Stimulated activated CD8-positive, alpha-beta memory T cell treated with anti-CD3 and anti-CD28 coated beads, Interleukin-2, amount 100 ng/mL, for 48 hours (primary cell): ENCODE results near the gene CDK6.
"Not testable (repeated sequence)": the region's sequence is repeated elsewhere in the genome, so short reads cannot be mapped to it uniquely, and the experiment has no call there.

ENCODE experiments used
- DNase-seq, 2 donors: peaks; one replicate each; pipeline ENCODE4 v3.0.0-alpha.2; 2020; ENCODE audit warnings: low read depth in 2 of 2

CDK6 gene

DNA sequence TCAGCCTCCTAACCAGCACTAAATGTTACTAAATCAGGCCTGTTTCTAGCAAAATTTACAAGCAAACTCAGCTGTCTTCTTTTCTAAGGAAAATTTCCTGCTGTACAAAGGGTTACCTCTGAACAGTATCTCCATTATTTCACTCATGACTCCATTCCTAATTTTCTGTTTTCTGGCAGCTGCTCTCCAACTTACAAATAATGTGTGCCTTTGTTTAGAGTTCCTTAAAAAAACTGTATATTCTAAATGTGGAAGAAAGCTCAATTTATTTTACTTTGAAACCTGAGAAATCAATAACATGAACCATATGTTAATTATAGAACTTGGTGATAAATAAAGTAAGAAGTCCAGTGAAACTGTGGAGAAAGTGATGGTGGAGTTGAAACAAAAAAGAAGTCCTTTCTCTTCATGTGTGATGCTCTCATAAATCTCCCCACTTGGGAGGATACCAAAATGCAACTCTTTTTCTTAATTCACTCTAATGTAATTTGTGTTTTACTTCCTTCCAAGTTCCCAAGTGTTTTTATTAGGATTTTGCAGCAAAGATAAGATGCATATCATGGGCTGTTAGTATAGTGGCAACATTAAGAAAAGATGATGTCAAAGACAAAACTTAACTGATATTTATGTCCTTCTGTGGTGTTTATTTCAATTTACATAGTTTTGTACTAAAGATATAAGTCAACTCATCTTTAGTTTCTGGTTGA, 74.8 kb downstream of the CDK6 start:
- no peak for DNase-seq

DNA sequence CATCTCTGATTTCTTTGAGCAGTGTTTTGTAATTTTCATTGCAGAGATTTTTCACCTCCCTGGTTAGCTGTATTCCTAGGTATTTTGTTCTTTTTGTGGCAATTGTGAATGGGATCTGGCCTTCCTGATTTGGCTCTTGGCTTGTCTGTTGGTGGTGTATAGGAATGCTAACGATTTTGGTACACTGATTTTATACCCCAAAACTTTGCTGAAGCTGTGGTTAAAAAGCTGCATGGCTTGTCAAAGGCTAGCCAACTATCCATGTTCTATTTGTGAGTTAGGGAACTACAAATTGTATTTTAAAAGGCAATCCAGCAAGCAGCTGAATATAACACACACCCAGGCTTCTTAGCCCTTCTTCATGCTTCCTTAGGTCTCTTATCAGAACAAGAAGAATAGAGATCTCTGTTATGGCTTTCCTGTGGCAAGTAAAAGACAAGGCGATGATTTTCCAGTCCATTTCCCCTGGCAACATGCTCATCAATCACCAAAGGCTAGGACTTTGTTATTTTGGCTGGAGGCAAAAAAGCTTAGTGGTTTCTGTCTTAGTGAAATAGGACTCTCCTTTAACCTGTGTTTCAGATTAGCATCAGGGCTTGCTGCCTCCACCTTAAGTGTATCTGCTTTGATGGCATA, 77.5 kb downstream of the CDK6 start:
- no peak for DNase-seq

DNA sequence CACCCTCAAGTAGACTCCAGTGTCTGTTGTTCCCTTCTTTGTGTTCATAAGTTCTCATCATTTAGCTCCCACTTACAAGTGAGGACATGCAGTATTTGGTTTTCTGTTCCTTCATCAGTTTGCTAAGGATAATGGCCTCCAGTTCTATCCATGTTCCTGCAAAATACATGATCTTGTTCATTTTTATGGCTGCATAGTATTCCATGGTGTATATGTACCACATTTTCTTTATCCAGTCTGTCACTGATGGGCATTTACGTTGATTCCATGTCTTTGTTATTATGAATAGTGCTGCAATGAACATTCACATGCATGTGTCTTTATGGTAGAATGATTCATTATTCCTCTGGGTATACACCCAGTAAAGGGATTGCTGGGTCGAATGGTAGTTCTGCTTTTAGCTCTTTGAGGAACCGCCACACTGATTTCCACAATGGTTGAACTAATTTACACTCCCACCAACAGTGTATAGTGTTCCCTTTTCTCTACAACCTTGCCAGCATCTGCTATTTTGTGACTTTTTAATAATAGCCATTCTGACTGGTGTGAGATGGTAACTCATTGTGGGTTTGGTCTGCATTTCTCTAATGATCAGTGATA, 79.0 kb downstream of the CDK6 start:
- DNase-seq, result not testable (repeated sequence)

DNA sequence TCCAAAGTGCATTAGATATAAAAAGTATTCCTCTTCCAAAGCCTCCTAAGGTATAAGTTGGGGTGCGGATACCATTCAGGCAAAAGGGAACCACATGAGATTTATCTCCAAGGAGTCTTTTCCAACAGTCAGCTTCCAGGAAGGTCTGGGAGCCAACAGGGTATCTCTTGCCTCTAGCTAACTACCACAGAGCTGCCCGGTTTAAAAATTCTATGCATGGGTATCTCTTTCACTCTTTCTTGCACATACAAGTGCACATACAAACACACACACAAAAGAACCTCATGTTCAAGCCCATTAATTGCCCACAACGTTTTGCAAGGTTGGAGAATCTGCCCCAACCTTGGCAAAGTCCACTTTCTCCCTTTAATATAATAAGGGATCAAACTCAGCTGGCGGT, 80.7 kb downstream of the CDK6 start:
- DNase-seq, result no peak

DNA sequence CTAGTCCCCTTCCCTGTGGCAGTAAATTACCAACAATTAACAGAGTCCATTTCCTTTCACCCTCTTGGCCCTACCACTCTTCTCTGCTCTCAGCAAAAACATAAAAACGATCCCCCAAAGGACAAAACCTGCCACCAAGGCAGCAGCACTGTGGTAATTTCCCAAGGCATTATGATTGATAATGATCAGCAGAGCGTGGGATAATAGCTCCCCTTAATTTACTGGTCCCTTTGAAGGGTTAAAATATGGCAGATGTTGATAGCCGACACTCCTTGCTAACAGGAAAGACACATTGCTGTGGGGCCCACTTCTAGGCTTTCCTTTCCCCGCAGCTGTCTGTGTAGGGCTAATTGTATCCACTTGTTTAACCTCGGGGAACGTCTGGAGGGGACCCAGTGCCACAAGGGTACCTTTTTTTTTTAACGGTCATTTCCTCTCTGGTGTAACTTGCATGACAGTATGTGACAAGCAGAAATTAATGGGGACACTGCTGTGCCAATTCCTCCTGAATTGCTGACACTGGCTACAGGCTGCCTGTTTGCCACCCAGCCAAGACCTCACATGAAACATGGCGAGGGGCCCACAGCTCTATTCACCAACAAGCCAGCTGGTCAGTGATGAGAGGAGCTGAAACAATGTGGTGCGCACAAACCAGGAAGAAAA, 81.3 kb downstream of the CDK6 start:
- no peak for DNase-seq

DNA sequence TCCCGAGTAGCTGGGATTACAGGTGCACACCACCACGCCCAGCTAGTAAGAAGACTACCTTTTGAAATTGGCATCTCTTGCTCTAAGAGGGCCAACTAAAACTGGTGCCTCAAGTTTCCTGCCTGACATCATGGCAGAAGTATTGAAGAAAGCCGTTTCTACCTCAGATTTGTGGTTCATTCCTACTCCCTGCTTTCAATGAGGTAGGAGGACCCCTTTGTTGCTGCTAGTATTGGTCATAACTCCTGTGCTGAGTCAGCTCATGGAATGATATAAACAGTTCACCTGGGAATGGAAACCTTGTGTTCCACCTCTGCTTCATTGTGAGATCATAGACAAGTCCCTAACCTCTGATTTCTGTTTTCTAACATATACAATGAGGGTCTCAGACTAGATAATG, 82.8 kb downstream of the CDK6 start:
- DNase-seq, result no peak

DNA sequence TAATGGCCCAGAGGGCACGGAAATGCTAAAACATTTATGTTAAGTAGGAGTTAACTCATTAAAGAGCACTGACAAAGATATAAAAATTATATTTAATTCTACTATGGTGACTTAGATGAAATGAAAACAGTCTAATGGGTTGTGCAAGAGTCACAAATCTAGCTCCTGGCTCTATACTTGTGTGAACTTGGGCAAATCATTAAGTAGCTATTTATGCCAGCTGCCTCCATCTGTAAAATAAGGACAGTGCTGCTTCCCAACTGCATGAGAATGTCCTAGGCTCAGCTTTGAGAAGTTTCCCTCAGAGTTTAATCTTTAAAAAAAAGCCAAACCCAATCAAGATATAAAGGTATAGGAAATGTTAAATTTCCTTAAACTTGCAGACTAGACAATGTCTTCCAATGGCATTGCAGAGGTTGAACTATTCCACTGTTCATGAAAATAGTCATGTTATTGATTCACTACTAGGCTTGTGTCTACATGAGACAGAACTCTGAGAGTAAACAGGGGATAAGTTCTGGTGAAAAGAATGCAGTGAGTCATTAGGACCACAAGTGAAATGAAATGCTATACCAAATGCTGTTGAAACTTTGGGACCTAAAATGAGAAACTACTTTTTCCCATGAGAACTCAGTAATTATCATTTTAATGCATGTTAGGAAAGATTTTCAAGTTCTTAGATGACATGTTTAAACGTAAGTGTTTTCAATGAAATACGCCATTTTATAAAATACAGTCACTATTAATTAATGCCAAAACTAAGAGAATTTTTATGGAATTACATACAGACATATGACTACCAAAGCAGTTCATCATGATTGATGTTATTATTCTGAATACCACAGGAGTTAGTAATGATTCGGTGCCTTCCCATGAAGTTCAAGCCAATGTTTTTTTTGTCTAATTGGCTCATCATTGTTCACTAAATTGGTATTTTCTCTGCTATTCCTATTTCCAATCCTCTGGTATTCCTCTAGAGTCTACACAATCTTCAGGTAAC, 84.2 kb downstream of the CDK6 start:
- no peak for DNase-seq

DNA sequence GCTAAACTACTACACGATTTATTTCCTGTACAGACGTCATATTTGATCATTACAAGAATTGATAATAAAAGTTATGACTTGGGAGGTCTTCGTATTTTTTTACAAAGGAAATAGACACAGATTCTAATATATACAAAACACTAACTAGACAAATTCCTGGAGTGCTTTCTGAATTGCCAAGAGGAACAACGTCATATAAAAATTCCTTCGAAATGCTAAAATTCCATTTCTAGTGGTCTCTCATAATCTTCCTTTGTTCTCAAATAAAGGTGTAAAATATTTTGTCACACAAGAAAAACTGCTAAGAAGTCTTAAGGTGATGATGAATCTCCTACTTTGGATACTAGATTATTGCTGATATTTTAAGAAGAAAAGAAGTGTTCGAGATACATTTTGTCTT, 85.4 kb downstream of the CDK6 start:
- DNase-seq, result no peak

DNA sequence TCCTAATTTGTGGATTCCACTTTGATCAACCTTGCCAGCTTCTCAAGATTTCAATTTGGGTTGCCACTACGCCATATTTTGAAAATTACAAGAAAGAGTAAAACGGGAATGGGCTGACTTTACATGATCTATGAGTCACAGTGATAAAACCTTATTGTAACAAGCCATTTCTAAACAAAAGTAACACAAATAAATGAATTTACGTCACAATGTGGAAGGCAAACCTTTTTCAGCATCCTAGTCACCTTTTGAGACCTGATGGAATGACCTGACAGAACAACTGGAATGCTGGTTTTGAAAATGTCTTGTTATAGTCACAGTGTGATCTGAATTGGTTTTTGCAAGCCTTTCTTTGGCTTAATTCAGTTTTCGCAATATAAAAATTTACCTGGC, 85.9 kb downstream of the CDK6 start:
- no peak for DNase-seq

DNA sequence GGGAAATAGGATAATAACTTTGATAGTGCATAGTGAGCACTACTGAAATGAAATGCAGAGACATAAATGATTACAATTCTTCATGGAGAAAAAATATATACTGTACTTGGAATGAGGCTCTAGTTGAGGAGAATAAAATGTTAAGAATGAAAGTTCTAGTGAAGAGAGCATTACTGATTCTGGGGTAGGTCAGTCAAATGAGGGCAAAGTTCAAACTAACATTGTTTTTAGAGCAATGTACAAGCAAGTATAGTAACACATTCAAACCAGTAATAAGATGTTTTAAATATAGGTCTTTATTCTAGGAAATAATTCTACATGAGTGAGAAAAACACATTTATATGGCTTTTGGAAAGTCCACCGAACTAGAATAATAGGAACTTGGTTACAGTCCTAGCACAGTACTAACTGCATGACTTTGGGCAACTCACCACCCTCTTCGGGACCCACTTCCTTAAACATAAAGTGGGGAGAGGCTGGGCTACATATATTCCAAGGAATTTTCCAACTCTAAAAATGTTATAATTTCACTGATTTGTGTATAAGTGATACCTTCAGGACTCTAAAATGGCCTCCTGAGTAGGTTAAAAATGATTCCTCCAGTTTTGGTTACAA, 86.4 kb downstream of the CDK6 start:
- DNase-seq, result no peak

DNA sequence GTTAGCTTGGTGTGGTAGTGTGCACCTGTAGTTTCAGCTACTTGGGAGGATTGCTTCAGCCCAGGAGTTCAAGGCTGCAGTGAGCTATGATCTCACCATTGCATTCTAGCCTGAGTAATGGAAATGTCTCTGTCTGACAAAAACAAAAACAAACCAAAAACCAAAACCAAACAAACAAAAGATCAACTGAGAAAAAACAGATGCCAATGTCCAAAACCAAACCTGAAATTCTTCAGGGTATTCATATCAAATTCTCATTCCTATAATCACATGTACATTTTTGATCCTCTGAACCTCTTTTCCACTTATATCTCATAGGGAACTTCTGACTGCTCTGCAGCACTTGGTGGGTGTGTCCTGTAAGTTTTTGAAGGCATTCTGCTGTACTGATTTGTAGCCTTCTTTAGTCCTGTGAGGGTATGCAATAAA, 87.0 kb downstream of the CDK6 start:
- DNase-seq, result no peak

DNA sequence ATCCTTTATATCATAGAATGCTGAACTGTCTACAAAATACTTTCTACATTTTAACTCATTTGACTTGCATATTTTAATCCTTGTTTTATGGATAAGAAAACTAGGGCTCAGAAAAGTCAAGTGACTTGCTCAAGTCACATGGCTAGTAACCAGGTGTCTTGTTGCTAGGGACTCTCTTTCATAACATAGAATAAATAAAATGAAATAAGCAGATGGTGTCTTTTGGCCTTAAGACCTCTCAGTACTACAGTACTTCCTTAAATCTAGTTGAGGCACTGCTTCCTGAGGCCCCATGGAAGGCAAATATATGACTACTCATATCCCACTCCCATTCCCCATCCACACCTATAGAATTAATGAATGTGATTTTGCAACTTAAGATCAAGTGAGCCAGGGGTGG, 87.9 kb downstream of the CDK6 start:
- no peak for DNase-seq

DNA sequence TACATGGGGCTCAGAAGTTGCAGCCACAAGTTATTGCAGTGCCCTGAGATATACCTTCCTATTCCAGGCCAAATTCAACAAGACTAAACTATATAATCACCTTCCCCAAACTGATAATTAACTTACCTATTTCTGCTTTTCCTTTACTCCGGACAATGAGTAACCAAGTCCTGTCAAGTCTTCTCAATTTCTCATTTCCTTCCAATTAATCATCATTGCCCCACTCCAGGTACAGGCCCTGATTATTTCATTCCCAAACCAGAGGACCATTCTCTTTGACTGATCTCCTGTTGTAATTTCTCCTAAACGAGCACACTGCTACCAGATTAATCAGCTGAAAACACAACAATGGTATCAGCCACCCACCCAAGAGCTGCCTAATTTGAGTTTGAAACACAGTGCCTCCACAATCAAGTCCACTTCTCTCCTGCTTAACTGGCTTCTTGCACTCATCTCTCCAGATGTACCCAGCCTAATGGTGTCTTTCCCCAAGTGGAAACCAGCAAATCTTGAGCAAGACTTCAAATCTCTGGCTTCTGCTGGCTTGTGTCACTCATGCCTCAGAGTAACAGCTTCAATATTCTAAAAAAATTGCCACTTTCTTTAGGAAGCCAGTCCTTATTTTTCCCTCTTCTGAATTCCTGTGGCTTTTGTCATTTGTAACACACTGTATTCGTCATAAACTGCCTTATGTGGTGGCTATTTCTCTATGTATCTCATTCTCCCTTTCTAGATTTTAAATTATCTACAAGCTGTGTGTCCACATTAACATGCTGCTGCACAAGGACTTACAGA, 89.1 kb downstream of the CDK6 start:
- no peak for DNase-seq

DNA sequence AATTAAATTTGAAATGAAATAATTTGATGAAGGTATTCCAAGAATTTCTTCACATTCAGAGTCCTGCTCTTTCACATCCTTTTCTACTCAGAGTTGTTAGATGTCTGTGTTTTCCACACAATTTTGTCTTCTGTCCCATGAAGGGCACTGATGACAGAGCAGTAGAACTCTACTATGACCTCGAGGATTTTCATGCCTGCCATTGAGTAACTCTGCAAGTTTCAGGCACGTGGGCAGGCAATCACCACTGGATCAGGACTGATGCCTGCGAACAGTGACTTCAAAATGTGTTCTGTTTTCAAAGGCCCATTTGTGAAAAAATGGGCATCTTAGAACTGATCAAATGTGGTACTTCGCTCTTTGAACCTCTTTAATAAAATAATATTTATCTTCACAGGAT, 91.1 kb downstream of the CDK6 start:
- DNase-seq, result no peak

DNA sequence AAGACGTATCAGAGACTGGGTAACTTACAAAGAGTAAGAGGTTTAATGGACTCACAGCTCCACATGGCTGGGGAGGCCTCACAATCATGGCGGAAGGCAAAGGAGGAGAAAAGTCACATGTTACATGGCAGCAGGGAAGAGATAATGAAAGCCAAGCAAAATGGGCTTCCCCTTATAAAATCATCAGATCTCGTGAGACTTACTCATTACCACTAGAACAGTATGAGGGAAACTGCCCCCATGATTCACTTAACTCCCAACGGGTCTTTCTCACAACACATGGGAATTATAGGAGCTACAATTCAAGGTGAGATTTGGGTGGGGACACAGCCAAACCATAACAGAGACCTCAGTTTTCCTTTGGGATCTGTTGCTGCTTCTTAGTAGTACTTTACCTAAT, 92.2 kb downstream of the CDK6 start:
- not testable (repeated sequence) for DNase-seq

DNA sequence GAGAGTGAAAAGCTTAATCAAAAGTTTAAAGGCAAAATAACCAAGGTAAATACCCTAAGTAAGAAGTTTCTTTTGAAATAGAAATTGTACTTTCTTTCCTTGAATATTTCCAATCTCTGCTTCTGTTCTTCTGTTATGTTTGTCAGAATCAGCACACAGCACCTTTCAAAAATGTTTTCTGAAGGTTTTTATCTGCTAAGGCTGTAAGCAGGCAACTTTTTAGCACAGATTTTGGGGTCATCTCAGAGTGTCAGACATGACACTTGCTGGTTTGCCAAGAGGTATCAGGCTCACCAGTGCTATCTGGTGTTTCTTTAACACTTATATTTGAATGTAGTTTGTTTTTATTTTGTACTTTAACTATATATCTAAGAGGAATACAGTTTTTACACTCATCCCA, 94.2 kb downstream of the CDK6 start:
- no peak for DNase-seq

DNA sequence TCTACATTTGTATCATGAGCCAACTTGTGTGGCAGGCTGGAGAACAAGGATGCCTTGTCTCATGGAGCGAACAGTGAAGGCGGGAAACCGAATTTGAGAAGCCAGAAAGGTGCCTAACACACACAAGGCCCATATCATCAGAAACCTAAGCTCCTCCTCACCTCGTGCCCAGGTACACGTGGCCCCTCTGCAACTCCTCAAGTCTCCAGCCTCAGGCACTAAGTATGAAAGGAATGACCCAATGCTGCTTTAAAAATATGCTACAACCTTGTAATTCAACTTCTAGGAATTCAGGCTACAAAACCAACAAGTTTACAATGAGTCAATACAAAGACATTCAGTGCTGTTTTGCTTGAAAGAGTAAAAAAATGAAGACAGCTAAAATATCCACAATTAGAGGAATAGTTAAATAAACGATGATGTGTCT, 95.7 kb downstream of the CDK6 start:
- DNase-seq, result no peak

DNA sequence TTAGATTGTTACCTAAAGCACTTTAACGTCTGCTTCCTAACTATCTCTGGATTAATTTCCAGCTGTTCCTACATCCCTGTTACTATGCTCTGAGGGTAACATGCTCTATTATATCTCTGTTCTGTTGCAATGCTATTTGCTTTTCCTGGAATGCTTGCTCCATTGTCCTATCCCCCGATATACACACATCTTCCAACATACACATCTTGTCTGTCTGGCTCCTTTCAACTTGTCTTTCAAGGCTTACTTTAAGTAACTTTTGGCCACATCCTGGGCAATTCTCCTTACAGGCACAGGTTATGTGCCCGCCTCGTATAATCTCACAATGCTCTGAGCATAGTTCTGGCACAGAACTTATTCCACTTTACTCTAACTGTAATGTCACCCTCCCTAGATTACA, 96.2 kb downstream of the CDK6 start:
- no peak for DNase-seq

DNA sequence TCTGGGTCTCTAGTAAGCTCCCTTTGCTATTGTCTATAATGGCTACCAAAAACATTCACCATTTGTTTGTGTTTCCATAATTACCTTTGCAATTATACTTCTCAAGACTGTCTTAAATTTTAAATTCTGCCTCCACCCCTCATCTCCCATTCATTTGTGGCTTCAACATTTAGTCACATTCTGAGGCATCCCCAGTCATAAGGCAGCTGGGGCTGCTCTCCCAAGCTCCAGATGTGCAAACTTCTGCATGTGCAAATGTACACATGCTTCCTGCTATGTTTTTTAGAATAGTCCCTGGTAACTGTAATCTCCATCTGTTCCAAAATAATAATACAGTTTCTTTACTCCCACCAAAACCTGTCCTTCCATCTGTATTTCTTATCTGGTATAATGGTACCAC, 97.3 kb downstream of the CDK6 start:
- no peak for DNase-seq

DNA sequence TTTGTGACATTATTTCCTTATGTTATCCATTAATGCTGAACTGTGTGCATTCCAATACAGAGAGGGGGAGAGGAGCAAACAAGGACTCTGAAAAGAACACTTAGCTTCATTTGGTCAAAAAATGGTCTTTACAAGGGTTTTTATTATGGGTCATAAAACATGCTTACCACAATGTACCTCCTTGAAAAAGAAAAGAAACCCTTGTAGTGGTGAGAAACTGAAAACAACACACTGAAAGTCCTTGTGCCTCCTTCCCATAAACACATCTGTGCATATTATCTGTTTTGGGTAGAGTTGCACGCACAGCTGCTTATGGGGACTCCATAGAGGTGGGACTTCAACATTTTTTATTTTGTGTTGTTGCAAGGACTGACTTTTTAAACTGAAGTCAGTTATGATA, 98.7 kb downstream of the CDK6 start:
- DNase-seq, result no peak
